Measurements from ENCODE around the gene TRIM10.

GRCh38 chr6:30178837-30179236 lies 17.8 kb upstream of the TRIM10 start:
- TF ChIP-seq POLR2A (IDR thresholded peaks at IDR 0.05) (no peak), CTCF (IDR thresholded peaks at IDR 0.05) (no peak)
